Thyroid gland (tissue), 4 donors: ENCODE results near the gene MAEA.

Source experiments
- CTCF ChIP-seq, 6 experiments: fragments of 200-600 bp in 3 of 6; fragments of 450-650 bp in 3 of 6; sonication (generic) in 3 of 6; IDR thresholded peaks; one replicate each; pipeline ENCODE4 v1.5.1; 2016 to 2019; ENCODE audit warnings: antibody characterized with exemption in 6 of 6, mild to moderate bottlenecking in 2 of 6, inconsistent platforms in 1 of 6, moderate library complexity in 1 of 6
- POLR2A ChIP-seq, 2 donors: fragments of 450-650 bp; IDR thresholded peaks; one replicate each; pipeline ENCODE4 v1.6.1; 2017; ENCODE audit warnings: antibody characterized with exemption in 2 of 2, mild to moderate bottlenecking in 2 of 2, moderate library complexity in 1 of 2

- TF ChIP-seq CTCF (IDR thresholded peaks at IDR 0.05) (no peak), POLR2A (IDR thresholded peaks at IDR 0.05) (no peak)
Observed at GRCh38 chr4:1374706-1375045, 85.0 kb downstream of the MAEA start.
